ENCODE results near the gene PAX8. TPM values are rescaled to one million over a fixed set of nuclear protein-coding genes. Genes with fewer than 3 reads are reported as not detected.

The PAX8 gene
- total RNA-seq, 4 donors from 2014 or later: 0.58 to 2.1 (median 1.1) TPM

GRCh38 chr2:113264713-113265403, 13.9 kb downstream of the PAX8 start:
- no peak for DNase-seq (ENCODE audit: extremely low spot score)
- intact Hi-C loops (cut with DNase I): no loop called here
- H3K27ac ChIP-seq (replicated peaks in 1 of 4): peak overlapping the region in 1 of 4 donors; percentile 20
- no peak for TF ChIP-seq POLR2AphosphoS5 (IDR thresholded peaks at IDR 0.05)
- TF ChIP-seq CTCF (IDR thresholded peaks at IDR 0.05): no peak
- no peak for TF ChIP-seq EP300 (IDR thresholded peaks at IDR 0.05)
- no peak for TF ChIP-seq POLR2A (IDR thresholded peaks at IDR 0.05; ENCODE audit: low read depth)
- peaks cover 0 to 14% (median 11%) of the 10 kb centered on the region in 4 donors for H3K4me1 ChIP-seq
- H3K36me3 ChIP-seq: peaks cover 0 to 14% (median 5%) of the 10 kb centered on the region in 4 donors
- no peak overlapping the region for H3K4me3 ChIP-seq
- WGBS: 47% methylated on average over 9 of the region's 9 CpGs
- H3K9me3 ChIP-seq: no peaks in the 10 kb centered on the region
- no peaks in the 10 kb centered on the region for H3K27me3 ChIP-seq

- H3K27me3 ChIP-seq: no peaks in the 10 kb centered on the region
- H3K4me1 ChIP-seq: peaks cover 0 to 14% (median 11%) of the 10 kb centered on the region in 4 donors
- intact Hi-C loops (cut with DNase I): no loop called here
- no peak for DNase-seq (ENCODE audit: extremely low spot score)
- TF ChIP-seq POLR2A (IDR thresholded peaks at IDR 0.05; ENCODE audit: low read depth) (no peak), POLR2AphosphoS5 (IDR thresholded peaks at IDR 0.05) (no peak), EP300 (IDR thresholded peaks at IDR 0.05) (no peak)
- H3K4me3 ChIP-seq: no peak overlapping the region
- H3K36me3 ChIP-seq: peaks cover 0 to 15% (median 3%) of the 10 kb centered on the region in 4 donors
- no CpG with 5 or more reads among the region's 1 CpG for WGBS
- no peak overlapping the region for H3K27ac ChIP-seq (replicated peaks in 1 of 4)
- H3K9me3 ChIP-seq: no peaks in the 10 kb centered on the region
Measured at GRCh38 chr2:113263546-113263945, 15.2 kb downstream of the PAX8 start.

- Histone ChIP-seq H3K27ac (replicated peaks in 1 of 4) (no peak overlapping the region), H3K9me3 (no peaks in the 10 kb centered on the region), H3K27me3 (no peaks in the 10 kb centered on the region), H3K4me1 (peaks cover 0 to 27% (median 21%) of the 10 kb centered on the region in 4 donors), H3K36me3 (peaks cover 0 to 13% (median 2%) of the 10 kb centered on the region in 4 donors), H3K4me3 (no peak overlapping the region)
- WGBS: 77% methylated on average over 6 of the region's 6 CpGs
- no peak for DNase-seq (ENCODE audit: extremely low spot score)
- intact Hi-C loops (cut with DNase I): no loop called here
- TF ChIP-seq CTCF (IDR thresholded peaks at IDR 0.05) (no peak), EP300 (IDR thresholded peaks at IDR 0.05) (no peak), POLR2A (IDR thresholded peaks at IDR 0.05; ENCODE audit: low read depth) (no peak), POLR2AphosphoS5 (IDR thresholded peaks at IDR 0.05) (no peak)
Measured at GRCh38 chr2:113260991-113261390, 17.7 kb downstream of the PAX8 start.

GRCh38 chr2:113258471-113259147, 20.1 kb downstream of the PAX8 start:
- peaks cover 0 to 17% (median 9%) of the 10 kb centered on the region in 4 donors for H3K4me1 ChIP-seq
- H3K27me3 ChIP-seq: no peaks in the 10 kb centered on the region
- peaks cover 0 to 4% (median 2%) of the 10 kb centered on the region in 4 donors for H3K36me3 ChIP-seq
- H3K27ac ChIP-seq (replicated peaks in 1 of 4): no peak overlapping the region
- H3K4me3 ChIP-seq: no peak overlapping the region
- TF ChIP-seq POLR2A (IDR thresholded peaks at IDR 0.05; ENCODE audit: low read depth) (no peak), POLR2AphosphoS5 (IDR thresholded peaks at IDR 0.05) (no peak), EP300 (IDR thresholded peaks at IDR 0.05) (no peak), CTCF (IDR thresholded peaks at IDR 0.05) (no peak)
- H3K9me3 ChIP-seq: no peaks in the 10 kb centered on the region
- 89% methylated on average over 6 of the region's 6 CpGs for WGBS
- no peak for DNase-seq (ENCODE audit: extremely low spot score)
- intact Hi-C loops (cut with DNase I): no loop called here

GRCh38 chr2:113257516-113258264, 21.0 kb downstream of the PAX8 start:
- no peak overlapping the region for H3K4me3 ChIP-seq
- H3K4me1 ChIP-seq: peaks cover 0 to 17% (median 9%) of the 10 kb centered on the region in 4 donors
- no peaks in the 10 kb centered on the region for H3K9me3 ChIP-seq
- H3K27ac ChIP-seq (replicated peaks in 1 of 4): no peak overlapping the region
- no peak for TF ChIP-seq POLR2A (IDR thresholded peaks at IDR 0.05; ENCODE audit: low read depth)
- no peak for TF ChIP-seq CTCF (IDR thresholded peaks at IDR 0.05)
- no peak for TF ChIP-seq EP300 (IDR thresholded peaks at IDR 0.05)
- TF ChIP-seq POLR2AphosphoS5 (IDR thresholded peaks at IDR 0.05): no peak
- 59% methylated on average over 7 of the region's 7 CpGs for WGBS
- DNase-seq (ENCODE audit: extremely low spot score): no peak
- H3K27me3 ChIP-seq: no peaks in the 10 kb centered on the region
- intact Hi-C loops (cut with DNase I): no loop called here
- H3K36me3 ChIP-seq: peaks cover 0 to 4% (median 2%) of the 10 kb centered on the region in 4 donors
